ENCODE measurements around the gene ZNF664. TPM values are rescaled to one million over a fixed set of nuclear protein-coding genes. Genes with fewer than 3 reads are reported as not detected.

ZNF664 gene
- total and polyA plus RNA-seq, 9 of the 15 experiments (the other 6 are each of a cell fraction or from before 2014, with no cell fraction given) = 3.3 to 101 (median 63.6) TPM

DNA sequence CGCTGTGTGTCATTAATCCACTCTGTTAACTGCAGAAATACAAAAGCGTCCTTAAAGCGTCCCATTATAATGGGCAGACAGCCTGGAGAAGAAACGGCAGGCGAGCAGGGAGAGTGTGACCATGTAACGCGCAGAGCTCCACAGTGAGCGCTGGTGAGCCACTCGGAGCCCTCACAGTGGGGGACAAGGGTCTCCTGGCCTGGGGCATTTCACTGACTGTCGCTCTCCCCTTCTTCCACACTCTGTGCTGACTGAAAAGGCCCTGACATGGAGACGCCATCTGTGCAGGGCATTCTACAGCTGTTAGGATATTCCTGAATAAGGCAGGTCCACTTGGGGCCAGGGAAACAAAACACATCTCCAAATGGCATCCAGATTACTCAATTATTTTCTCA, 24.6 kb upstream of the ZNF664 start (continued):
- TF ChIP-seq, protein P1, sequence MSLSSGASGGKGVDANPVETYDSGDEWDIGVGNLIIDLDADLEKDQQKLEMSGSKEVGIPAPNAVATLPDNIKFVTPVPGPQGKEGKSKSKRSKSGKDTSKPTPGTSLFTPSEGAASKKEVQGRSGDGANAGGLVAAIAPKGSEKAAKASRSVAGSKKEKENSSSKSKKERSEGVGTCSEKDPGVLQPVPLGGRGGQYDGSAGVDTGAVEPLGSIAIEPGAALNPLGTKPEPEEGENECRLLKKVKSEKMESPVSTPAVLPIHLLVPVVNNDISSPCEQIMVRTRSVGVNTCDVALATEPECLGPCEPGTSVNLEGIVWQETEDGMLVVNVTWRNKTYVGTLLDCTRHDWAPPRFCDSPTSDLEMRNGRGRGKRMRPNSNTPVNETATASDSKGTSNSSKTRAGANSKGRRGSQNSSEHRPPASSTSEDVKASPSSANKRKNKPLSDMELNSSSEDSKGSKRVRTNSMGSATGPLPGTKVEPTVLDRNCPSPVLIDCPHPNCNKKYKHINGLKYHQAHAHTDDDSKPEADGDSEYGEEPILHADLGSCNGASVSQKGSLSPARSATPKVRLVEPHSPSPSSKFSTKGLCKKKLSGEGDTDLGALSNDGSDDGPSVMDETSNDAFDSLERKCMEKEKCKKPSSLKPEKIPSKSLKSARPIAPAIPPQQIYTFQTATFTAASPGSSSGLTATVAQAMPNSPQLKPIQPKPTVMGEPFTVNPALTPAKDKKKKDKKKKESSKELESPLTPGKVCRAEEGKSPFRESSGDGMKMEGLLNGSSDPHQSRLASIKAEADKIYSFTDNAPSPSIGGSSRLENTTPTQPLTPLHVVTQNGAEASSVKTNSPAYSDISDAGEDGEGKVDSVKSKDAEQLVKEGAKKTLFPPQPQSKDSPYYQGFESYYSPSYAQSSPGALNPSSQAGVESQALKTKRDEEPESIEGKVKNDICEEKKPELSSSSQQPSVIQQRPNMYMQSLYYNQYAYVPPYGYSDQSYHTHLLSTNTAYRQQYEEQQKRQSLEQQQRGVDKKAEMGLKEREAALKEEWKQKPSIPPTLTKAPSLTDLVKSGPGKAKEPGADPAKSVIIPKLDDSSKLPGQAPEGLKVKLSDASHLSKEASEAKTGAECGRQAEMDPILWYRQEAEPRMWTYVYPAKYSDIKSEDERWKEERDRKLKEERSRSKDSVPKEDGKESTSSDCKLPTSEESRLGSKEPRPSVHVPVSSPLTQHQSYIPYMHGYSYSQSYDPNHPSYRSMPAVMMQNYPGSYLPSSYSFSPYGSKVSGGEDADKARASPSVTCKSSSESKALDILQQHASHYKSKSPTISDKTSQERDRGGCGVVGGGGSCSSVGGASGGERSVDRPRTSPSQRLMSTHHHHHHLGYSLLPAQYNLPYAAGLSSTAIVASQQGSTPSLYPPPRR (CRISPR knock-in tag; IDR thresholded peaks at IDR 0.05; ENCODE audit: borderline replicate concordance) = no peak
- TF ChIP-seq MAFG (tag; conservative IDR thresholded peaks at IDR 0.05) (no peak), ZNF695 (CRISPR knock-in tag; IDR thresholded peaks at IDR 0.05) (no peak), MAFF (IDR thresholded peaks at IDR 0.05; ENCODE audit: low read length) (no peak), SRSF7 (optimal IDR thresholded peaks at IDR 0.05; ENCODE audit: low read depth, low read length) (no peak), HDAC8 (tag; IDR thresholded peaks at IDR 0.05) (no peak), TAL1 (IDR thresholded peaks at IDR 0.05) (no peak), ZNF253 (CRISPR knock-in tag; conservative IDR thresholded peaks at IDR 0.05) (no peak)
- TF ChIP-seq, protein P2, sequence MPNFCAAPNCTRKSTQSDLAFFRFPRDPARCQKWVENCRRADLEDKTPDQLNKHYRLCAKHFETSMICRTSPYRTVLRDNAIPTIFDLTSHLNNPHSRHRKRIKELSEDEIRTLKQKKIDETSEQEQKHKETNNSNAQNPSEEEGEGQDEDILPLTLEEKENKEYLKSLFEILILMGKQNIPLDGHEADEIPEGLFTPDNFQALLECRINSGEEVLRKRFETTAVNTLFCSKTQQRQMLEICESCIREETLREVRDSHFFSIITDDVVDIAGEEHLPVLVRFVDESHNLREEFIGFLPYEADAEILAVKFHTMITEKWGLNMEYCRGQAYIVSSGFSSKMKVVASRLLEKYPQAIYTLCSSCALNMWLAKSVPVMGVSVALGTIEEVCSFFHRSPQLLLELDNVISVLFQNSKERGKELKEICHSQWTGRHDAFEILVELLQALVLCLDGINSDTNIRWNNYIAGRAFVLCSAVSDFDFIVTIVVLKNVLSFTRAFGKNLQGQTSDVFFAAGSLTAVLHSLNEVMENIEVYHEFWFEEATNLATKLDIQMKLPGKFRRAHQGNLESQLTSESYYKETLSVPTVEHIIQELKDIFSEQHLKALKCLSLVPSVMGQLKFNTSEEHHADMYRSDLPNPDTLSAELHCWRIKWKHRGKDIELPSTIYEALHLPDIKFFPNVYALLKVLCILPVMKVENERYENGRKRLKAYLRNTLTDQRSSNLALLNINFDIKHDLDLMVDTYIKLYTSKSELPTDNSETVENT (CRISPR knock-in tag; IDR thresholded peaks at IDR 0.05) = no peak
- TF ChIP-seq, protein P3, sequence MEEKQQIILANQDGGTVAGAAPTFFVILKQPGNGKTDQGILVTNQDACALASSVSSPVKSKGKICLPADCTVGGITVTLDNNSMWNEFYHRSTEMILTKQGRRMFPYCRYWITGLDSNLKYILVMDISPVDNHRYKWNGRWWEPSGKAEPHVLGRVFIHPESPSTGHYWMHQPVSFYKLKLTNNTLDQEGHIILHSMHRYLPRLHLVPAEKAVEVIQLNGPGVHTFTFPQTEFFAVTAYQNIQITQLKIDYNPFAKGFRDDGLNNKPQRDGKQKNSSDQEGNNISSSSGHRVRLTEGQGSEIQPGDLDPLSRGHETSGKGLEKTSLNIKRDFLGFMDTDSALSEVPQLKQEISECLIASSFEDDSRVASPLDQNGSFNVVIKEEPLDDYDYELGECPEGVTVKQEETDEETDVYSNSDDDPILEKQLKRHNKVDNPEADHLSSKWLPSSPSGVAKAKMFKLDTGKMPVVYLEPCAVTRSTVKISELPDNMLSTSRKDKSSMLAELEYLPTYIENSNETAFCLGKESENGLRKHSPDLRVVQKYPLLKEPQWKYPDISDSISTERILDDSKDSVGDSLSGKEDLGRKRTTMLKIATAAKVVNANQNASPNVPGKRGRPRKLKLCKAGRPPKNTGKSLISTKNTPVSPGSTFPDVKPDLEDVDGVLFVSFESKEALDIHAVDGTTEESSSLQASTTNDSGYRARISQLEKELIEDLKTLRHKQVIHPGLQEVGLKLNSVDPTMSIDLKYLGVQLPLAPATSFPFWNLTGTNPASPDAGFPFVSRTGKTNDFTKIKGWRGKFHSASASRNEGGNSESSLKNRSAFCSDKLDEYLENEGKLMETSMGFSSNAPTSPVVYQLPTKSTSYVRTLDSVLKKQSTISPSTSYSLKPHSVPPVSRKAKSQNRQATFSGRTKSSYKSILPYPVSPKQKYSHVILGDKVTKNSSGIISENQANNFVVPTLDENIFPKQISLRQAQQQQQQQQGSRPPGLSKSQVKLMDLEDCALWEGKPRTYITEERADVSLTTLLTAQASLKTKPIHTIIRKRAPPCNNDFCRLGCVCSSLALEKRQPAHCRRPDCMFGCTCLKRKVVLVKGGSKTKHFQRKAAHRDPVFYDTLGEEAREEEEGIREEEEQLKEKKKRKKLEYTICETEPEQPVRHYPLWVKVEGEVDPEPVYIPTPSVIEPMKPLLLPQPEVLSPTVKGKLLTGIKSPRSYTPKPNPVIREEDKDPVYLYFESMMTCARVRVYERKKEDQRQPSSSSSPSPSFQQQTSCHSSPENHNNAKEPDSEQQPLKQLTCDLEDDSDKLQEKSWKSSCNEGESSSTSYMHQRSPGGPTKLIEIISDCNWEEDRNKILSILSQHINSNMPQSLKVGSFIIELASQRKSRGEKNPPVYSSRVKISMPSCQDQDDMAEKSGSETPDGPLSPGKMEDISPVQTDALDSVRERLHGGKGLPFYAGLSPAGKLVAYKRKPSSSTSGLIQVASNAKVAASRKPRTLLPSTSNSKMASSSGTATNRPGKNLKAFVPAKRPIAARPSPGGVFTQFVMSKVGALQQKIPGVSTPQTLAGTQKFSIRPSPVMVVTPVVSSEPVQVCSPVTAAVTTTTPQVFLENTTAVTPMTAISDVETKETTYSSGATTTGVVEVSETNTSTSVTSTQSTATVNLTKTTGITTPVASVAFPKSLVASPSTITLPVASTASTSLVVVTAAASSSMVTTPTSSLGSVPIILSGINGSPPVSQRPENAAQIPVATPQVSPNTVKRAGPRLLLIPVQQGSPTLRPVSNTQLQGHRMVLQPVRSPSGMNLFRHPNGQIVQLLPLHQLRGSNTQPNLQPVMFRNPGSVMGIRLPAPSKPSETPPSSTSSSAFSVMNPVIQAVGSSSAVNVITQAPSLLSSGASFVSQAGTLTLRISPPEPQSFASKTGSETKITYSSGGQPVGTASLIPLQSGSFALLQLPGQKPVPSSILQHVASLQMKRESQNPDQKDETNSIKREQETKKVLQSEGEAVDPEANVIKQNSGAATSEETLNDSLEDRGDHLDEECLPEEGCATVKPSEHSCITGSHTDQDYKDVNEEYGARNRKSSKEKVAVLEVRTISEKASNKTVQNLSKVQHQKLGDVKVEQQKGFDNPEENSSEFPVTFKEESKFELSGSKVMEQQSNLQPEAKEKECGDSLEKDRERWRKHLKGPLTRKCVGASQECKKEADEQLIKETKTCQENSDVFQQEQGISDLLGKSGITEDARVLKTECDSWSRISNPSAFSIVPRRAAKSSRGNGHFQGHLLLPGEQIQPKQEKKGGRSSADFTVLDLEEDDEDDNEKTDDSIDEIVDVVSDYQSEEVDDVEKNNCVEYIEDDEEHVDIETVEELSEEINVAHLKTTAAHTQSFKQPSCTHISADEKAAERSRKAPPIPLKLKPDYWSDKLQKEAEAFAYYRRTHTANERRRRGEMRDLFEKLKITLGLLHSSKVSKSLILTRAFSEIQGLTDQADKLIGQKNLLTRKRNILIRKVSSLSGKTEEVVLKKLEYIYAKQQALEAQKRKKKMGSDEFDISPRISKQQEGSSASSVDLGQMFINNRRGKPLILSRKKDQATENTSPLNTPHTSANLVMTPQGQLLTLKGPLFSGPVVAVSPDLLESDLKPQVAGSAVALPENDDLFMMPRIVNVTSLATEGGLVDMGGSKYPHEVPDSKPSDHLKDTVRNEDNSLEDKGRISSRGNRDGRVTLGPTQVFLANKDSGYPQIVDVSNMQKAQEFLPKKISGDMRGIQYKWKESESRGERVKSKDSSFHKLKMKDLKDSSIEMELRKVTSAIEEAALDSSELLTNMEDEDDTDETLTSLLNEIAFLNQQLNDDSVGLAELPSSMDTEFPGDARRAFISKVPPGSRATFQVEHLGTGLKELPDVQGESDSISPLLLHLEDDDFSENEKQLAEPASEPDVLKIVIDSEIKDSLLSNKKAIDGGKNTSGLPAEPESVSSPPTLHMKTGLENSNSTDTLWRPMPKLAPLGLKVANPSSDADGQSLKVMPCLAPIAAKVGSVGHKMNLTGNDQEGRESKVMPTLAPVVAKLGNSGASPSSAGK (IDR thresholded peaks at IDR 0.05) = no peak
